Loucy (cell line): Measurements from ENCODE around the gene OIP5.
"Not testable (repeated sequence)": the region's sequence is repeated elsewhere in the genome, so short reads cannot be mapped to it uniquely, and the experiment has no call there.

Experiments
- H2AFZ ChIP-seq: fragments of 200-600 bp; sonication (generic); 2 replicates; pipeline ENCODE4 v1.6.0; 2016; ENCODE audit warnings: antibody characterized with exemption, mild to moderate bottlenecking, low read length, moderate library complexity
- H3F3A ChIP-seq: fragments of 200-600 bp; 2 replicates; pipeline ENCODE4 v1.6.0; 2016; ENCODE audit warnings: antibody characterized with exemption, low read depth, mild to moderate bottlenecking
- H3K27me3 ChIP-seq: fragments of 200-600 bp; sonication (generic); 2 replicates; pipeline ENCODE4 v1.6.1; 2014; ENCODE audit warnings: low read length, mild to moderate bottlenecking; ENCODE audit not compliant: insufficient read depth, poor library complexity, severe bottlenecking
- H3K36me3 ChIP-seq: fragments of 200-600 bp; sonication (generic); 2 replicates; pipeline ENCODE4 v1.6.1; 2016; ENCODE audit warnings: low read length; ENCODE audit not compliant: insufficient read depth
- H3K4me1 ChIP-seq: fragments of 200-600 bp; sonication (generic); 2 replicates; pipeline ENCODE4 v1.5.1; 2014; ENCODE audit warnings: low read length, mild to moderate bottlenecking; ENCODE audit not compliant: insufficient read depth, poor library complexity, severe bottlenecking
- H3K4me2 ChIP-seq: fragments of 200-600 bp; sonication (generic); 2 replicates; pipeline ENCODE4 v1.6.0; 2014; ENCODE audit warnings: antibody characterized with exemption, low read length, low read depth, mild to moderate bottlenecking; ENCODE audit not compliant: poor library complexity, severe bottlenecking
- H3K4me3 ChIP-seq: fragments of 200-600 bp; sonication (generic); 2 replicates; pipeline ENCODE4 v1.5.1; 2014; ENCODE audit warnings: low read length, mild to moderate bottlenecking, mixed read lengths; ENCODE audit not compliant: poor library complexity, severe bottlenecking
- H3K79me2 ChIP-seq: fragments of 200-600 bp; sonication (generic); 2 replicates; pipeline ENCODE4 v1.6.1; 2014; ENCODE audit warnings: low read length; ENCODE audit not compliant: insufficient read depth
- H3K9ac ChIP-seq: fragments of 200-600 bp; sonication (generic); 2 replicates; pipeline ENCODE4 v1.6.0; 2014; ENCODE audit warnings: mild to moderate bottlenecking, low read depth, low read length, moderate library complexity; ENCODE audit not compliant: poor library complexity, severe bottlenecking
- H3K9me2 ChIP-seq: fragments of 200-600 bp; sonication (generic); replicated peaks from 2 replicates; pipeline ENCODE4 v1.6.1; 2016; ENCODE audit warnings: low read depth, low read length, mixed read lengths
- H3K9me3 ChIP-seq: fragments of 200-600 bp; sonication (generic); 2 replicates; pipeline ENCODE4 v1.6.1; 2014; ENCODE audit warnings: mild to moderate bottlenecking, antibody characterized with exemption, low read length, low read depth; ENCODE audit not compliant: insufficient read depth
- H4K20me1 ChIP-seq: fragments of 200-600 bp; sonication (generic); 2 replicates; pipeline ENCODE4 v1.6.0; 2014; ENCODE audit warnings: antibody characterized with exemption, low read length, mild to moderate bottlenecking; ENCODE audit not compliant: insufficient read depth, poor library complexity, severe bottlenecking
- EZH2phosphoT487 ChIP-seq: fragments of 200-600 bp; IDR thresholded peaks from 2 replicates; pipeline ENCODE4 v1.6.1; 2018; ENCODE audit warnings: antibody characterized with exemption, mild to moderate bottlenecking, moderate library complexity, borderline replicate concordance
- TF ChIP-seq, protein P1 (sequence below): fragments of 200-600 bp; sonication (generic); conservative IDR thresholded peaks from 2 replicates; pipeline ENCODE4 v1.5.1; 2014; ENCODE audit warnings: mild to moderate bottlenecking, antibody characterized with exemption, low read length

Gene OIP5

DNA sequence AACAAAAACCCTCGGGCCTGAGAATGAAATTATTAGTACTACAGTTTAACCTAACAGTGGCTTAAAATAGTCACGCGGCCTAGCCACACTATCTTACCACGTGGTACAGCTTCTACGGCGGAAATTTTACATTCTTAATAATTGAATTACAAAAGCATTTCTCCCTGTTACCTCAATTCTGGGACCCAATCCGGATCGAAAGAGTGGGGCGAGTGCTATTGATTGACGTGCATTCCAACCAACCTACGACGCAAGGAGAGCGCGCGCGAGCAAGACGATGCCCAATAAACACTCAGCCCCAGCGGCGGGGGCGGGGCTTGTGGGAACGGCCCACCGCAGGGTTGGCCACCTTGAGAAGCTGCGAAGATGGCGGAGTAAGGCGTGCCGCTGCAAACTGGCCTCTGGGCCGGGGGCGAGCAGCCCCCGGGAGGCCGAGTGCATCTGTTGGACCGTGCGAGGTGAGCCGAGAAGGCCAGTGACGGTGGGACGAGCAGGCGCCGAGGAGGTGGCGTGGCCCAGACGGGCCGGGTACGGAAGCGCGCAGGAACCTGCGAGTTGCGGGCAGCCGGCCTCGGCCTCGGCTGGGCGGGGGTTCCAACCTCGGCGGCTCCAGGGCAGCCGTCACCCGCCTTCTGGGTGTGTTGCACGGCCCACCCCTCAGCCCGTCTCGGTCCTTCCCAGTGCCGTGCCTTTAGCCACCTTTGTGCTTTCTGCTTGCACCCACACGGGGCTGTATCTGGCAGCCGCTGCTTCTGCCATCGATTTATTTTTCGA, 48.6 kb downstream of the OIP5 start:
- peak overlapping the region; percentile 98 for H3K9ac ChIP-seq
- peak overlapping the region; percentile 73 for H3K4me2 ChIP-seq
- H3K9me3 ChIP-seq: no peaks in the 10 kb centered on the region
- peaks cover 51% of the 10 kb centered on the region for H3K79me2 ChIP-seq
- no peaks in the 10 kb centered on the region for H3K9me2 ChIP-seq
- peaks cover 37% of the 10 kb centered on the region for H3K4me1 ChIP-seq
- TF ChIP-seq, protein P1, sequence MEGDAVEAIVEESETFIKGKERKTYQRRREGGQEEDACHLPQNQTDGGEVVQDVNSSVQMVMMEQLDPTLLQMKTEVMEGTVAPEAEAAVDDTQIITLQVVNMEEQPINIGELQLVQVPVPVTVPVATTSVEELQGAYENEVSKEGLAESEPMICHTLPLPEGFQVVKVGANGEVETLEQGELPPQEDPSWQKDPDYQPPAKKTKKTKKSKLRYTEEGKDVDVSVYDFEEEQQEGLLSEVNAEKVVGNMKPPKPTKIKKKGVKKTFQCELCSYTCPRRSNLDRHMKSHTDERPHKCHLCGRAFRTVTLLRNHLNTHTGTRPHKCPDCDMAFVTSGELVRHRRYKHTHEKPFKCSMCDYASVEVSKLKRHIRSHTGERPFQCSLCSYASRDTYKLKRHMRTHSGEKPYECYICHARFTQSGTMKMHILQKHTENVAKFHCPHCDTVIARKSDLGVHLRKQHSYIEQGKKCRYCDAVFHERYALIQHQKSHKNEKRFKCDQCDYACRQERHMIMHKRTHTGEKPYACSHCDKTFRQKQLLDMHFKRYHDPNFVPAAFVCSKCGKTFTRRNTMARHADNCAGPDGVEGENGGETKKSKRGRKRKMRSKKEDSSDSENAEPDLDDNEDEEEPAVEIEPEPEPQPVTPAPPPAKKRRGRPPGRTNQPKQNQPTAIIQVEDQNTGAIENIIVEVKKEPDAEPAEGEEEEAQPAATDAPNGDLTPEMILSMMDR: no peak
- no peak for TF ChIP-seq EZH2phosphoT487
- H3K27me3 ChIP-seq: peaks cover 5% of the 10 kb centered on the region
- H3K36me3 ChIP-seq: peaks cover 30% of the 10 kb centered on the region
- H2AFZ ChIP-seq: peak overlapping the region; percentile 76
- H3K4me3 ChIP-seq: peak overlapping the region; percentile 90
- no peaks in the 10 kb centered on the region for H3F3A ChIP-seq
- H4K20me1 ChIP-seq: peaks cover 46% of the 10 kb centered on the region

GRCh38 chr15:41282980-41283652, 49.3 kb downstream of the OIP5 start:
- H3K27me3 ChIP-seq, H3K9me2 ChIP-seq, H3F3A ChIP-seq, H3K9me3 ChIP-seq: not testable (repeated sequence)
- Histone ChIP-seq H2AFZ (peak overlapping the region; percentile 69), H3K9ac (peak overlapping the region; percentile 82), H3K36me3 (peaks cover 26% of the 10 kb centered on the region; the same call in 1 of the 2 replicates), H4K20me1 (peaks cover 38% of the 10 kb centered on the region), H3K79me2 (peaks cover 44% of the 10 kb centered on the region), H3K4me2 (peak overlapping the region; percentile 73), H3K4me3 (peak overlapping the region; percentile 90), H3K4me1 (peaks cover 29% of the 10 kb centered on the region)

DNA sequence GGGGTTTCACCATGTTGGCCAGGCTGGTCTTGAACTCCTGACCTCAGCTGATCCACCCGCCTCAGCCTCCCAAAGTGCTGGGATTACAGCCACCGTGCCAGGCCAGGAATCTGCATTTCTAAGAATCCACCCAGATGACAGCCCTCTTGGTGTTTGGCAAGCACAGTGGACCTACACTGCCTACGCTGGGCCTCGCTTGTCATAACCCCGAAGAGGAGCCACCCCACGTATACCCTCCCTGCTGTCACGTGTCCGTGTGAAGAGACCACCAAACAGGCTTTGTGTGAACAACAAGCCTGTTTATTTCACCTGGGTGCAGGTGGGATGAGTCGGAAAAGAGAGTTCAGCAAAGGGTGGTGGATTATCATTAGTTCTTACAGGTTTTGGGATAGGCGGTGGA, 50.0 kb downstream of the OIP5 start:
- not testable (repeated sequence) for H3F3A ChIP-seq, H3K4me3 ChIP-seq, H3K9ac ChIP-seq, H3K9me3 ChIP-seq, H2AFZ ChIP-seq, H3K4me2 ChIP-seq, H3K27me3 ChIP-seq, H3K9me2 ChIP-seq
- Histone ChIP-seq H3K4me1 (peaks cover 26% of the 10 kb centered on the region), H4K20me1 (peaks cover 32% of the 10 kb centered on the region), H3K36me3 (peaks cover 24% of the 10 kb centered on the region; the same call in 1 of the 2 replicates), H3K79me2 (peaks cover 37% of the 10 kb centered on the region)

- Histone ChIP-seq H3K9ac (no peak overlapping the region), H3K36me3 (peaks cover 25% of the 10 kb centered on the region; the same call in 1 of the 2 replicates), H3K4me2 (no peak overlapping the region), H3K9me2 (no peaks in the 10 kb centered on the region), H4K20me1 (peaks cover 21% of the 10 kb centered on the region), H3K27me3 (peaks cover 5% of the 10 kb centered on the region), H3K4me1 (peaks cover 18% of the 10 kb centered on the region), H3K79me2 (peaks cover 25% of the 10 kb centered on the region), H3F3A (no peaks in the 10 kb centered on the region), H3K9me3 (no peaks in the 10 kb centered on the region), H2AFZ (no peak overlapping the region), H3K4me3 (no peak overlapping the region)
- TF ChIP-seq, protein P1: no peak
- TF ChIP-seq EZH2phosphoT487: no peak
Observed at GRCh38 chr15:41281236-41281635, 51.2 kb downstream of the OIP5 start.
